Mesodermal cell (in vitro differentiated cells): ENCODE results near the gene SPRY4.
"Not testable (repeated sequence)": the region's sequence is repeated elsewhere in the genome, so short reads cannot be mapped to it uniquely, and the experiment has no call there.

Experiments used
- H3K27ac ChIP-seq: 2 replicates; pipeline ENCODE4 v1.7.0; 2013; ENCODE audit warnings: mild to moderate bottlenecking, low read depth, low read length, moderate library complexity; ENCODE audit not compliant: severe bottlenecking
- H3K36me3 ChIP-seq: 2 replicates; pipeline ENCODE4 v1.7.1; 2013; ENCODE audit warnings: mild to moderate bottlenecking, low read length, moderate library complexity; ENCODE audit not compliant: control insufficient read depth, insufficient read depth
- H3K4me1 ChIP-seq: one replicate; pipeline ENCODE4 v1.7.1; 2013; ENCODE audit warnings: mild to moderate bottlenecking, low read length; ENCODE audit not compliant: insufficient read depth, control insufficient read depth, poor library complexity, severe bottlenecking
- H3K4me3 ChIP-seq: 2 replicates; pipeline ENCODE4 v1.7.0; 2013; ENCODE audit warnings: low read length, control low read depth, mild to moderate bottlenecking; ENCODE audit not compliant: insufficient read depth, poor library complexity, severe bottlenecking; ENCODE audit errors: extremely low read depth
- H3K9me3 ChIP-seq: 2 replicates; pipeline ENCODE4 v1.7.1; 2013; ENCODE audit warnings: mild to moderate bottlenecking, low read length, moderate library complexity; ENCODE audit not compliant: control insufficient read depth
- WGBS, 2 experiments: methylation state at CpG; one replicate each; pipeline ENCODE4 v1.1.5; 2013; ENCODE audit warnings: missing lambda C conversion rate in 2 of 2; ENCODE audit not compliant: insufficient coverage in 2 of 2; 5-methylcytosine and 5-hydroxymethylcytosine counted together

The SPRY4 gene

GRCh38 chr5:142334538-142334937, 9.7 kb upstream of the SPRY4 start:
- no peaks in the 10 kb centered on the region for H3K4me1 ChIP-seq
- H3K9me3 ChIP-seq = no peaks in the 10 kb centered on the region
- peaks cover 14% of the 10 kb centered on the region for H3K36me3 ChIP-seq
- H3K4me3 ChIP-seq = no peak overlapping the region
- H3K27ac ChIP-seq = no peak overlapping the region

DNA sequence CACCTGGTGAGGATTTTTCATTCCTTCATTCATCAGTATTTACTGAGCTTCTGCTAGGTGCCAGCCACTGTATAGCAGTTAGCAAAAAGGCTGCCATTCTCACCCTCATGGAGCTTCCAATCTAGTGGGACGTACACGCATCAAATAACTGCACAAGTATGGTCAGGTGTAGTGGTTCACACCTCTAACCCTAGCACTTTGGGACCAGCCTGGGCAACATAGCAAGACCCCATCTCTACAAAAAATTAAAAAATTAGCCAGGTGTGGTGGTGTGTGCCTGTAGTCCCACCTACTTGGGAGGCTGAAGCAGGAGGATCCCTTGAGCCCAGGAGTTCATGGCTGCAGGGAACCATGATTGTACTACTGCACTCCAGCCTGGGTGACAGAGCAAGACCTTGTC, 8.9 kb upstream of the SPRY4 start:
- not testable (repeated sequence) for H3K36me3 ChIP-seq, H3K4me3 ChIP-seq, H3K27ac ChIP-seq, H3K9me3 ChIP-seq, H3K4me1 ChIP-seq
- WGBS, 2 experiments = 100% methylated on average over 2 of the region's 2 CpGs; no CpG with 5 or more reads in 1 of the 2 experiments

GRCh38 chr5:142330444-142330843, 5.6 kb upstream of the SPRY4 start:
- H3K9me3 ChIP-seq = no peaks in the 10 kb centered on the region
- H3K27ac ChIP-seq = no peak overlapping the region
- WGBS, 2 experiments = no CpG with 5 or more reads among the region's 2 CpGs
- H3K4me3 ChIP-seq = no peak overlapping the region
- H3K4me1 ChIP-seq = peaks cover 13% of the 10 kb centered on the region
- no peaks in the 10 kb centered on the region for H3K36me3 ChIP-seq

- 98 to 100% methylated on average over 6 of the region's 6 CpGs for WGBS, 2 experiments
- Histone ChIP-seq H3K36me3 (no peaks in the 10 kb centered on the region), H3K4me1 (peaks cover 13% of the 10 kb centered on the region), H3K27ac (no peak overlapping the region), H3K9me3 (no peaks in the 10 kb centered on the region), H3K4me3 (no peak overlapping the region)
Observed at GRCh38 chr5:142330026-142330425, 5.2 kb upstream of the SPRY4 start.

DNA sequence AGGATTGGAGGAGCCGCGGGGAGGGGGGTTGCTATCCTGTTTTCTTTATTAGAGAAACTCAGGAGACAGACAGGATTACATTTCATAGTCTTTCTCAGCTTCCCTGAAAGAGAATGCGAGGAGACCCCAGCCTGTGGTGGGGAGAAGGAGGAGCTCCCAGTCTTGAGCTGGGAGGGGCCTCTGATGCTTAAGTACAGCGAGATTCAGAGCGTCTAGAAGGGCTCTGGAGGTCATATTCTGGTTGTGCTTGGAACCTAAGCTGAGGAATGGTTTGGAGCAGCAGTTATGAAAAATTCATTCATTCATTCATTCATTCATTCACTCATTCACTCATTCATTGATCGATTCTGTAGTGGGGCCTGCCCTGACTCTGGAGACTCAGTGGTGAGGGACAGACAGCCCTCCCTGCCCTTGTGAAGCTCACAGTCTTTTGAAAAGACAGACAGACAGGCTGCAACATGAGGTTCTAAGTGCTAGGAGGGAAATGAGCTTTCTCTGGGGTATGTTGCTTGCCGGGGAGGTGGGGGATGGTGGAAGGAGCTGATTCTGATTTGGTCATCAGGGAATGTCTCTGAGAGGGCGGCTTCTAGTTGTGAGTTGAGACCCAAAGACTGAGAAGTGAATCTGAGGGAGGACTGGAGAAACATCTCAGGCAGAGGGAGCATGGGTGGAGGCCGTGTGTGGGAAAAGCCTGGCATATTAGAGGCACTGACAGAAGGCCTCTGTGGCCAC, 2.5 kb upstream of the SPRY4 start:
- Histone ChIP-seq H3K36me3 (peaks cover 24% of the 10 kb centered on the region), H3K4me1 (peaks cover 13% of the 10 kb centered on the region), H3K9me3 (no peaks in the 10 kb centered on the region), H3K4me3 (peak overlapping the region; percentile 100), H3K27ac (peak overlapping the region; percentile 96)
- 9 to 14% methylated on average over 3 to 5 of the region's 9 CpGs for WGBS, 2 experiments

- H3K36me3 ChIP-seq = peaks cover 31% of the 10 kb centered on the region
- peaks cover 13% of the 10 kb centered on the region for H3K4me1 ChIP-seq
- 2 to 11% methylated on average over 5 of the region's 8 CpGs for WGBS, 2 experiments
- peak overlapping the region; percentile 96 for H3K27ac ChIP-seq
- peak overlapping the region; percentile 100 for H3K4me3 ChIP-seq
- H3K9me3 ChIP-seq = no peaks in the 10 kb centered on the region
Observed at GRCh38 chr5:142326480-142326938, 1.7 kb upstream of the SPRY4 start.

- peaks cover 13% of the 10 kb centered on the region for H3K4me1 ChIP-seq
- H3K4me3 ChIP-seq = peak overlapping the region; percentile 100
- WGBS, 2 experiments = 0 to 1% methylated on average over 12 to 23 of the region's 44 CpGs
- H3K27ac ChIP-seq = peak overlapping the region; percentile 96
- peaks cover 37% of the 10 kb centered on the region for H3K36me3 ChIP-seq
- no peaks in the 10 kb centered on the region for H3K9me3 ChIP-seq
Observed at GRCh38 chr5:142325725-142326479, 1.1 kb upstream of the SPRY4 start.

- WGBS, 2 experiments = 0% methylated on average over 52 to 57 of the region's 58 CpGs
- no peaks in the 10 kb centered on the region for H3K9me3 ChIP-seq
- peak overlapping the region; percentile 96 for H3K27ac ChIP-seq
- H3K36me3 ChIP-seq = peaks cover 53% of the 10 kb centered on the region
- peaks cover 13% of the 10 kb centered on the region for H3K4me1 ChIP-seq
- peak overlapping the region; percentile 100 for H3K4me3 ChIP-seq
Observed at GRCh38 chr5:142324136-142324870, 518 bp downstream of the SPRY4 start.

- WGBS, 2 experiments = 0% methylated on average over 13 of the region's 19 CpGs
- Histone ChIP-seq H3K4me3 (peak overlapping the region; percentile 100), H3K27ac (peak overlapping the region; percentile 96), H3K36me3 (peaks cover 60% of the 10 kb centered on the region), H3K9me3 (no peaks in the 10 kb centered on the region), H3K4me1 (peaks cover 12% of the 10 kb centered on the region)
Observed at GRCh38 chr5:142323480-142324135, 1.2 kb downstream of the SPRY4 start.

DNA sequence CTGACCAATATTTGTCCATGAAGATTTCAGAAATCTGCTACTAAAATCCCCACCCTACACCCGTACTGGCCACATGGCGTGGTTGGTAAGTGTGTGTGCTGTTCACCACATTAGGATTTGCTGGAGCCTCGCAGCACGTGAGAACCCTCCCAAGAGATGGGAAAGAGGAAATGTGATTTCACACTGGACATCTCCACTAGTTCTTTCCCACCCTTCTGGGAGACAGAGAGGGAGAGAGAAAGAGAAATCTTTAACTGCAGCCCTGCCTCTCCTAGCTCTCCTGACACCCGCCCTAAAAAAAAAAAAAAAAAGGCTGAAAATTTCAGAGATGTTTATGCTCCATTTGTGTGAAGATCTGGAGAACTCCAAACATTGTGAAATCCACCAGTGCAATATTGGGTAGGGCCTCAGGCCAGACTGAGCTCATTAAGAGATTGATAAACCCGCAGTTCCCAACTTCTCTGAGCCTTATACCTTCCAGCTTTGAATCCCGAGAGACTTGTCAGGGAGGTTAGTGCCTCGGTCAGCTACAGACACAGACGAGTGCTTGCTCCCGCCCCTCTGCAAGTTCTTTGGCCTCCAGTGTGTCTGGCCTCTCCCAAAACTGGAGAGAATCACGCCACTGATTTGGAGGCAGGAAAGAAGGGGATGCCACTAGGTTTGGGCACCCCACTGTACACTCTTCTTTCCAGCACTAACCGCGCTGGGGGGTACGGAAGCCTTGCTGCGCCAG, 1.9 kb downstream of the SPRY4 start:
- WGBS, 2 experiments = 0 to 3% methylated on average over 6 to 10 of the region's 15 CpGs
- Histone ChIP-seq H3K4me3 (peak overlapping the region; percentile 100), H3K4me1 (peaks cover 12% of the 10 kb centered on the region), H3K36me3 (peaks cover 67% of the 10 kb centered on the region), H3K27ac (peak overlapping the region; percentile 96), H3K9me3 (no peaks in the 10 kb centered on the region)
